GM21447 (cell line): ENCODE measurements around the gene CCSER2.
"Not testable (repeated sequence)": the region's sequence is repeated elsewhere in the genome, so short reads cannot be mapped to it uniquely, and the experiment has no call there.

ENCODE experiments used
- ATAC-seq: cut with Tn5 transposase; IDR thresholded peaks from one replicate; pipeline ENCODE4 v1.9.1; 2021; ENCODE audit not compliant: unreplicated experiment

The CCSER2 gene

GRCh38 chr10:84312816-84313215, 15.6 kb upstream of the CCSER2 start:
- ATAC-seq = no peak

GRCh38 chr10:84314275-84314674, 14.1 kb upstream of the CCSER2 start:
- ATAC-seq = no peak

GRCh38 chr10:84317174-84317573, 11.2 kb upstream of the CCSER2 start:
- ATAC-seq = no peak

- no peak for ATAC-seq
Observed at GRCh38 chr10:84321902-84322301, 6.5 kb upstream of the CCSER2 start.

GRCh38 chr10:84323566-84323965, 4.8 kb upstream of the CCSER2 start:
- ATAC-seq = not testable (repeated sequence)

- ATAC-seq = not testable (repeated sequence)
Observed at GRCh38 chr10:84326995-84327394, 1.4 kb upstream of the CCSER2 start.

- peak; percentile 18 for ATAC-seq
Observed at GRCh38 chr10:84329196-84329611, 815 bp downstream of the CCSER2 start.

GRCh38 chr10:84329986-84330651, 1.7 kb downstream of the CCSER2 start:
- ATAC-seq = peak; percentile 61

GRCh38 chr10:84331091-84331490, 2.7 kb downstream of the CCSER2 start:
- ATAC-seq = no peak

- ATAC-seq = peak; percentile 26
Observed at GRCh38 chr10:84333864-84334451, 5.6 kb downstream of the CCSER2 start.

- no peak for ATAC-seq
Observed at GRCh38 chr10:84334811-84335210, 6.4 kb downstream of the CCSER2 start.

GRCh38 chr10:84335516-84335915, 7.1 kb downstream of the CCSER2 start:
- ATAC-seq = no peak

GRCh38 chr10:84336406-84337090, 8.2 kb downstream of the CCSER2 start:
- ATAC-seq = no peak

GRCh38 chr10:84337199-84337598, 8.8 kb downstream of the CCSER2 start:
- no peak for ATAC-seq

GRCh38 chr10:84339025-84339424, 10.6 kb downstream of the CCSER2 start:
- no peak for ATAC-seq

GRCh38 chr10:84340187-84340586, 11.8 kb downstream of the CCSER2 start:
- no peak for ATAC-seq

- ATAC-seq = no peak
Observed at GRCh38 chr10:84340632-84341537, 12.5 kb downstream of the CCSER2 start.

- no peak for ATAC-seq
Observed at GRCh38 chr10:84341538-84341856, 13.1 kb downstream of the CCSER2 start.

- ATAC-seq = no peak
Observed at GRCh38 chr10:84341983-84342382, 13.6 kb downstream of the CCSER2 start.

- ATAC-seq = no peak
Observed at GRCh38 chr10:84342584-84342983, 14.2 kb downstream of the CCSER2 start.

GRCh38 chr10:84343831-84344230, 15.4 kb downstream of the CCSER2 start:
- no peak for ATAC-seq
